Activated B cell treated with CpG ODN at 0.5 μM for 24 hours (primary cell): Measurements from ENCODE around the gene ZC3H18. TPM values are rescaled to one million over a fixed set of nuclear protein-coding genes. Genes with fewer than 3 reads are reported as not detected.

Experiments used
- ATAC-seq: fragments of 200-7000 bp; cut with Tn5 transposase; one replicate; pipeline ENCODE4 v1.10.0; 2021; ENCODE audit warnings: low read depth, mild to moderate bottlenecking, moderate library complexity
- CTCF ChIA-PET: fragments of 350-600 bp; sonication (Branson Sonifier 250); formaldehyde crosslinking; loops from one replicate; lab custom pipeline; 2021; ENCODE audit warnings: antibody characterized with exemption; lab: Charles Lee
- POLR2A ChIA-PET: fragments of 350-600 bp; sonication (Branson Sonifier 250); formaldehyde crosslinking; loops from one replicate; lab custom pipeline; 2021; ENCODE audit warnings: antibody characterized with exemption; lab: Charles Lee
- DNase-seq: peaks from one replicate; pipeline ENCODE4 v3.0.0; 2022
- H3K27ac Mint-ChIP-seq: one replicate; pipeline ENCODE4 v1.8.0; 2020; ENCODE audit warnings: mixed read lengths
- H3K27me3 Mint-ChIP-seq: one replicate; pipeline ENCODE4 v1.8.0; 2021; ENCODE audit warnings: mixed read lengths
- H3K36me3 Mint-ChIP-seq: one replicate; pipeline ENCODE4 v1.8.0; 2021; ENCODE audit warnings: low read depth, mixed read lengths
- H3K4me1 Mint-ChIP-seq: one replicate; pipeline ENCODE4 v1.8.0; 2021; ENCODE audit warnings: mixed read lengths
- H3K4me3 Mint-ChIP-seq: one replicate; pipeline ENCODE4 v1.8.0; 2020; ENCODE audit warnings: mild to moderate bottlenecking, mixed read lengths
- H3K9me3 Mint-ChIP-seq: one replicate; pipeline ENCODE4 v1.8.0; 2020; ENCODE audit warnings: mixed read lengths
- CTCF ChIP-seq: fragments of 200-600 bp; IDR thresholded peaks from one replicate; pipeline ENCODE4 v1.8.0; 2022; ENCODE audit warnings: antibody characterized with exemption, mild to moderate bottlenecking
- intact Hi-C: fragments of 100-400 bp; cut with micrococcal nuclease; formaldehyde crosslinking; loops from one replicate; pipeline ENCODE4 v1.15.1; 2024
- total RNA-seq: library from RNA; stranded (reverse); gene quantifications from 2 replicates; pipeline ENCODE4 v1.2.3, GENCODE V29; 2022

Gene ZC3H18
- total RNA-seq, 1 donor from 2014 or later, result 74.2 TPM

GRCh38 chr16:88524274-88524972 is 45.8 kb upstream of the ZC3H18 start:
- no peaks in the 10 kb centered on the region for H3K27me3 Mint-ChIP-seq
- POLR2A ChIA-PET, result no interaction called here

GRCh38 chr16:88524973-88525662 is 45.1 kb upstream of the ZC3H18 start:
- no peaks in the 10 kb centered on the region for H3K9me3 Mint-ChIP-seq
- no peak overlapping the region for H3K4me3 Mint-ChIP-seq
- no peak for TF ChIP-seq CTCF
- H3K36me3 Mint-ChIP-seq, result peaks cover 9% of the 10 kb centered on the region
- peaks cover 5% of the 10 kb centered on the region for H3K4me1 Mint-ChIP-seq
- ChIA-PET CTCF (interaction anchor here (1.2 kb wide), 1 partner anchor 80 kb away, joined by 3 read pairs; no protein-coding TSS in a partner anchor), POLR2A (no interaction called here)
- no peaks in the 10 kb centered on the region for H3K27me3 Mint-ChIP-seq
- H3K27ac Mint-ChIP-seq, result no peak overlapping the region
- ATAC-seq, result no peak
- no peak for DNase-seq
- intact Hi-C loops, result no loop called here

More at GRCh38 chr16:88524274-88524972, 45.8 kb upstream of the ZC3H18 start:
- DNase-seq (no peak), ATAC-seq (no peak)
- Mint-ChIP-seq H3K36me3 (peaks cover 9% of the 10 kb centered on the region), H3K4me1 (peaks cover 5% of the 10 kb centered on the region), H3K4me3 (no peak overlapping the region), H3K9me3 (no peaks in the 10 kb centered on the region), H3K27ac (no peak overlapping the region)
- no peak for TF ChIP-seq CTCF
- intact Hi-C loops, result no loop called here
- CTCF ChIA-PET, result no interaction called here

- Mint-ChIP-seq H3K4me3 (no peak overlapping the region), H3K9me3 (no peaks in the 10 kb centered on the region), H3K4me1 (peaks cover 5% of the 10 kb centered on the region), H3K27ac (no peak overlapping the region), H3K27me3 (no peaks in the 10 kb centered on the region), H3K36me3 (peaks cover 9% of the 10 kb centered on the region)
- ChIA-PET POLR2A (no interaction called here), CTCF (interaction anchor here (1.2 kb wide), 1 partner anchor 81 kb away, joined by 3 read pairs; no protein-coding TSS in a partner anchor)
- TF ChIP-seq CTCF, result no peak
- ATAC-seq (no peak), DNase-seq (no peak)
- intact Hi-C loops, result no loop called here
Observed at GRCh38 chr16:88525663-88525990, 44.6 kb upstream of the ZC3H18 start.

- no peaks in the 10 kb centered on the region for H3K9me3 Mint-ChIP-seq
- intact Hi-C loops, result loop anchor here (2.0 kb wide), 1 partner anchor 747 kb away; no protein-coding TSS in a partner anchor
- no peak for DNase-seq
- POLR2A ChIA-PET, result no interaction called here
- peaks cover 5% of the 10 kb centered on the region for H3K4me1 Mint-ChIP-seq
- peaks cover 9% of the 10 kb centered on the region for H3K36me3 Mint-ChIP-seq
- H3K27ac Mint-ChIP-seq, result no peak overlapping the region
- TF ChIP-seq CTCF, result no peak
- CTCF ChIA-PET, result interaction anchor here (1.2 to 1.4 kb wide), 3 partner anchors 82 to 84 kb away, joined by 3 to 5 read pairs (median 4); no protein-coding TSS in a partner anchor
- no peak overlapping the region for H3K4me3 Mint-ChIP-seq
- no peak for ATAC-seq
- H3K27me3 Mint-ChIP-seq, result no peaks in the 10 kb centered on the region
Observed at GRCh38 chr16:88526008-88526905, 43.9 kb upstream of the ZC3H18 start.
